ENCODE data around the gene DOP1B.

Gene DOP1B

DNA sequence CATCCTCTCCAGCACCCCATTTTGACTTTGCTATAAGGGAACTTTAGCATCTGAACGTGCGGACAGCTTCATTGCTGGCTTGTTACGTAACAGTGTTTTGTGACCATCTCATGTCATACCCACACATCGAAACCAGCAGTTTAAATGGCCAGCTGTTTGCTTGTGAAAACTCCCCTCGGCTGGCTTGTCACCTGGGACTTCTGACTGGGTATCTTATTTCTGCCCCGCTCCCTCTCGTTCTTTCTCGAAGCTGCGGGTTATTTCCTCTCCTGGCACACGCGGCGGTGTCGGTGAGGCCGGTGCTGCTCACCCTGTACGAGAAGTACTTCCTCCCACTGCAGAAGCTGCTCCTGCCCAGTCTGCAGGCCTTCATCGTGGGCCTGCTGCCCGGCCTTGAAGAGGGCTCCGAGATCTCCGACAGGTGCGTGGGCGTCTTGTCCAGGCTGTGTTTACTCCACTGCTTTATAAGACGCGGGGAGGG lies 43.5 kb downstream of the DOP1B start:
- no peak for DNase-seq

DNA sequence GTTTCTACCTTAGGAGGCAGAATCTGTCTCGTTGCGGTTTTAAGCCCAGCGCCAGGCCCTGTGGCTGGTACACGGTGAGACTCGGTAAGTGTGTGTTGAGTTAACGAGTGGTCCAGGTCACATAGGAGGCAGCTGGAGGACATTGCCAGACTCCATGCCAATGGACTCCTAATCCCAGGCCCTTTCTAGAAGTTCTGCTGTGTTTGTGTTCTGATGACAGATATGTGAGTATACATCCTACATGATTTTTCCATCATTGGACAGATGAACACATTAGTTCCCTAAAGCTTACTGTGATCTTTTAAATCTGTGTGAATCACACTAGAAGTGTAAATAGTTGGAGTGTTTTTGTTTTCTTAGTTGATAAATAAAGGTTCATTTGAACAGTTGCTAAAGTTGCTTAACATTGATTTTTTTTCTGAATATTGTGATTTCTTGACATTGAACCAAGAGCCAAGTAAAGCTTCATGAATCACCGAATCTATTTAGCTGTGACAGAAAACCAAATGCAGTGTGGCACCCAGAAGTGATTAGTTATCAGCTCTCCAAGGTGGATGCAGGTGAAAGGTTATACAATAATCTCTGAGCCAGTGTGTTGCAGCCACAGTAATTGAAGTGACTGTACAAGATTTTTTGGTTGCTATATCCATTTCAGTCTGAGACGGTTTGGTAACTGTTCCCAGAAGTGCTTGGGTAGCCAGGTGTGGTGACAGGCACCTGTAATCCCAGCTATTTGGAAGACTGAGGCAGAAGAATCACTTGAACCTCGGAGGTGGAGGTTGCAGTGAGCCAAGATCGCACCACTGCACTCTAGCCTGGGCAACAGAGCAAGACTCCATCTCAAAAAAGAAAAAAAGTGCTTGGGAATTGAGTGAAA lies 46.3 kb downstream of the DOP1B start:
- DNase-seq = no peak

DNA sequence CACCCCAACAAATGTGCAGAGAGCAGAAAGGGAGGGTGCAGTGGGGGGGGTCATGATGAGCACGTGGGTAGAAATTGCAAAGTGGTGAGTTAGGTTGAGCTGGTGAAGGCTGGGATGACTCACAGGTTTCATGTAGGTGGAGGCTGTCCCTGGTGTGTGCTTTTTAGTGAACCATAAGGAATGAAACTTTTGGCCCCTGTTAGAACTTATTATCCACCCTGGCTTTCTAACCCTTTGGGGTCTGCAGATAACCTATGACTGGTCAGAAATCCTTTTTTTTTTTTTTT lies 46.9 kb downstream of the DOP1B start:
- peak in 19 of 56 donors; percentile 19 to 72 (median 32) for DNase-seq

DNA sequence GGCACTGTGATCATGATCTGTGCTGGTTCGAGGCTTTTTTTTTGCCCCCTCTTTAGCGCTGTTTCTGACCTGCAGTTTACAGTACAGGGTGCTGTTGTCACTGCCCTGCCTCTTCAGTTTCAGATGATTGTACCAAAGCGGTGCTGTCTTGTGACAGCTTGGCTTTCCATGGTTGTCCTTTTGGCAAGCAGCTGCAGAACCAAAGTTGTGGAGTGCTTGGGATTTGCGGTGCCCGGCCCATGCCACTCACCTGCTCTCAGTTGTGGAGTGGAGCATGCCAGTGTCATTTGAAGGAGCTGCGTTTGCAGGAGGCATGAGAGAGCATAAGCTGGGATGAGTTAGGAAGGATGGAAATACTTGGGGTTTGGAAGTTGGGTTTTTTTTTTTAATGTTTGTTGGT lies 48.4 kb downstream of the DOP1B start:
- no peak for DNase-seq

DNA sequence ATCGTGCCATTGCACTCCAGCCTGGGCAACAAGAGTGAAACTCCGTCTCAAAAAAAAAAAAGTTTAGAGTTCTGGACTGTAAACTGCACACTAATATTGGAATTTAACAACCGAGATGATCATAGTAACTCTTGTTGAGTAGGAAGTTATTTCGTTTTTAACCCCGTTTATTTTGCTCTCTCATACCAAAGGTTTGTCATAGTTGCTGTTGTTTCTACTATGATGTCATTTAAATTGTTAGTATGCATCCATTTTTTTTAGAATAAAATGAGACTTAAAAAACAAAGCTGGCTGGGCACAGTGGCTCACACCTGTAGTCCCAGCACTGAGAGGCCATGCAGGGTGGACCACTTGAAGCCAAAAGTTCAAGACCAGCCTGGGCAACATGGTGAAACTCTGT lies 49.3 kb downstream of the DOP1B start:
- DNase-seq = no peak
